Measurements from ENCODE around the gene SMURF1. TPM values are rescaled to one million over a fixed set of nuclear protein-coding genes. Genes with fewer than 3 reads are reported as not detected.

SMURF1 gene
- total and polyA plus RNA-seq, 2 of the 8 experiments (the other 6 are each of a cell fraction or from before 2014, with no cell fraction given) = 9.6 to 24.5 TPM

DNA sequence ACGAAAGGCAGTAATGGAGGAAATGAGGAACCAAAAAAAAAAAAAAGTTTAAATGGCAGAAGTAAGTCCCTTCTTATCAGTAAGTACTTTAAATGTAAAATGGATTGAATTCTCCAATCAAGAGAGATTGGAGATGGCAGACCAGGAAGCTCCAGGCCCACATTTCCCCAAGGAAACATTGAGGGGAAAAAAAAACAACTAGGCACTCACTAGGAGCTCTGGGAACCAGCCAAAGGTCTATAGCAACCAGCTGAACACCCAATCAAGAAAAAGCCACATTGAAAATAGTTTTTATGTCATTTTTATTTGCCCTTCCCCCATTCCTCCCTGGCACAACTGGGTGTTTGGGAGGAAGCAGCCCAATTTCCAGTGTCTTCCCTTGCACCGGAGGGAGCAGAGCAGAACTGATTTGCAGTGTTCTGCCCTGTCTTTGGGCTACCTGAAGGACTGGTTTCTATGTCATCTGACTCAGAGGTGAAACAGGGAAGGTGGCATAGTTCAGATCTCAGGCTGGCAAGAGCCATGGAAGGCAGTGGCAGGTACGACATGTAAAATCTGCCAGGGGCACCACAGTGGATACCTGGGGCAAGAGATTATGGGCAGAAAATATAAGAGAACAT lies 121.9 kb downstream of the SMURF1 start (continued):
- TF ChIP-seq YY1 (IDR thresholded peaks at IDR 0.05; ENCODE audit: low read depth, low read length) = no peak
- TF ChIP-seq, protein P1, sequence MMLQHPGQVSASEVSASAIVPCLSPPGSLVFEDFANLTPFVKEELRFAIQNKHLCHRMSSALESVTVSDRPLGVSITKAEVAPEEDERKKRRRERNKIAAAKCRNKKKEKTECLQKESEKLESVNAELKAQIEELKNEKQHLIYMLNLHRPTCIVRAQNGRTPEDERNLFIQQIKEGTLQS (IDR thresholded peaks at IDR 0.05; ENCODE audit: insufficient read depth, low read depth, low read length) = no peak
- no peak for TF ChIP-seq KDM5A (IDR thresholded peaks at IDR 0.05; ENCODE audit: low read length)
- TF ChIP-seq KDM4A (IDR thresholded peaks at IDR 0.05; ENCODE audit: low read depth, low read length, severe bottlenecking) = no peak
- TF ChIP-seq RAD21 (IDR thresholded peaks at IDR 0.05 in 1 of 2, conservative IDR thresholded peaks at IDR 0.05 in 1 of 2; ENCODE audit: low read depth in 2 of 2, low read length in 2 of 2) = no peak

All from H1 (cell line).